GM18868 (cell line): ENCODE results near the gene CA5A.

Experiments used
- ATAC-seq: cut with Tn5 transposase; IDR thresholded peaks from one replicate; pipeline ENCODE4 v1.9.1; 2021; ENCODE audit warnings: mild to moderate bottlenecking, moderate library complexity; ENCODE audit not compliant: unreplicated experiment

CA5A gene

GRCh38 chr16:87964049-87964659 lies 27.8 kb upstream of the CA5A start:
- no peak for ATAC-seq

- ATAC-seq: no peak
Observed at GRCh38 chr16:87963400-87963799, 27.1 kb upstream of the CA5A start.

DNA sequence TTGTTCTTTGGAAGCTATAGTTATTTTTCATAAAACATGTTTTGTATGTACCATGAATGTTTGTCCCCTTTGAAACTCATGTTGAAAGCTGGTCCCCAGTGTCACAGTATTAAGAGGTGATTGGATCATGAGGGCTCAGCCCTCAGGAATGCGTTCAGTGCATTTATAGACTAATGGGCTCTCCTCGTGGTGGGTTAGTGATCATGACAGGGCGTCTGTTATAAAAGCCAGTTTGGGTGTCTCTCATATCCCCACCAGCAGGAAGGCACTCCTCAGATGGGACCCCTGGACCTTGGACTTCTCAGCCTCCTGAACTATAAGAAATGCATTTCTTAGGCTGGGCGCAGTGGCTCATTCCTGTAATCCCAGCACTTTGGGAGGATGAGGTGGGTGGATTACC lies 25.3 kb upstream of the CA5A start:
- no peak for ATAC-seq

DNA sequence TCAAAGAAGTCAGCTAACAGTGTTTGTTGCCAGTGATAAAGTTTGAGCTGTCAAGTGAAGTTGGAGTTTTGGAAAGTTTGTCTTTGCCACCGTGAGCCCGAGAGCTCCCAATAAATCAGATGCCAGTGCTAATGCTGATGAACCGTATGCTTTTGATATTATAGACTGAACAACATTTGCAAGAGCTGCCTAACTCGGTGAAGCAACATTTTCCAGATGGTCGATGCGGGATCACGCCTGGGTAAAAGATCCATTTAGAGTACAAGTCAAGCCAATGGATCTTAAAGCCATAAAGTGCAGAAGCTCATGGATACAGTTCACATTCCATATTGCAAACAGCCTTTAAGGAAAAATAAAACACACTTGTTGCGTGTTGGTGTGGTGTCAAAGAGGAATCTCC lies 24.5 kb upstream of the CA5A start:
- no peak for ATAC-seq

GRCh38 chr16:87960296-87960695 lies 24.0 kb upstream of the CA5A start:
- no peak for ATAC-seq

DNA sequence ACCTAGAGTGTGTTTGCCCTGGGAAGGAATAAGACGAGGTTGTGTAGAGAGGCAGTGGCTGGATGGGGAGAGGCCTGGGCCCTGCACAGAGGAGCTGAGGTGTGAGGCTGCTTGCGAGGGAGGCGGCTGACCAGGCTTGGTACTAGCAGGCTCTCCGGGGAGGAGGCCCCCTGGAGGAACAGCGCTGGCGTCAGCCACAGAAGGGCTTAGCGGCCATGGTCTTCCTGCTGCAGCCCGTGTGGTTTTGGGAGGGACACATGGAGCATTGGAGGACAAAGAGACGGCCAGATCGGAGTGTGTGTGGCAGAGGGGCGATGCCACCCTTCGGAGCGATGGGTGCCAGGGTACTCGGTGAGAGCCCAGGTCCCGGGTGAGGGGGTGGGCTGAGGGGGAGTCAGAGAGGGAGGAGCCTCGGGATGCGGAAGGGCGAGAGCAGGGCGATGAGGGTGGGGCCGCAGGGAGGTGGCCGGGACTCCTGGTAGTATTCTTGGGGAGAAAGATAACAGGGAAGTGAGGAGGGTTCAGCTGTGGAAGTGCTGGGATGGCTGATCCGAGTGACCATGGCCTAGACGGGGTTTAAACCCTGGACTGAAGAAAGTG lies 23.2 kb upstream of the CA5A start:
- no peak for ATAC-seq

- ATAC-seq: no peak
Observed at GRCh38 chr16:87958632-87959031, 22.3 kb upstream of the CA5A start.

DNA sequence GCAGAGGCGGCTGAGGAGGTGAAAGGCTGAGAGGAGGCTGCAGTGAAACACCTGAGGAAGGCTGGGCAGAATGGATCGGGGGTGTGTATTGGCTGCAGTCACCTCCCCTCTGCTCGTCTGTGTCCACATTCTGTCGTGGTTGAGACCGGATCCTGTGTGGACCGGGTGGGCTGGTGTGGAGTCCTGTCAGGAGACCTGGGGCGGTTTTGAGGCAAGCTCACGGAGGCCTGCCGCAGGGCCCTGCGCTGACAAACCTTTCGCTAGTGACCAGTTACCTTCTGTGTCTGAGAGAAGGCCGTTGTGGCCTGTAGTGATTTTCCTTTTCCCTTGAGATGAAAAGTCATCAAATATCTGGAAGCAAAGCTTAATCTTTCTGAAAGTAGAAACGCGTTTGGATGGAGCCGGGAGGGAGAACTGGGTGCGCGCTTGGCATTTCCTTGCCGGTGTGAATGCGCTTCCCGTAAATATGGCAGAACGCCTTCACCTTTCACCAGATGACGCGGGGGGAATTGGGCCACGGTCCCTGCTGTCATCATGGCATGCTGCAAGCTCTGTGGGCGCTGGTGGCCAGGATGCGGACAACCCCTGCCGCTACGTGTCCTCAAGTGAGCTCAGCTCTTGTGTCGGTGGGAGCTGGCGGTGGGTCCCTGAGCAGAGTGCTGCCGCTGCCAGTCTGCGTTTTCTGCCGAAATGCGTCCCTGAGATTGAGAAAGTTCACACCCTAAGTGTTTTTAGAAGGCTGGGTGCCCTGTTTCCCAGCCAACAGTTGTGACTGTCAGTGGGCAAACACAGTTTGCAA lies 21.2 kb upstream of the CA5A start:
- ATAC-seq: no peak

DNA sequence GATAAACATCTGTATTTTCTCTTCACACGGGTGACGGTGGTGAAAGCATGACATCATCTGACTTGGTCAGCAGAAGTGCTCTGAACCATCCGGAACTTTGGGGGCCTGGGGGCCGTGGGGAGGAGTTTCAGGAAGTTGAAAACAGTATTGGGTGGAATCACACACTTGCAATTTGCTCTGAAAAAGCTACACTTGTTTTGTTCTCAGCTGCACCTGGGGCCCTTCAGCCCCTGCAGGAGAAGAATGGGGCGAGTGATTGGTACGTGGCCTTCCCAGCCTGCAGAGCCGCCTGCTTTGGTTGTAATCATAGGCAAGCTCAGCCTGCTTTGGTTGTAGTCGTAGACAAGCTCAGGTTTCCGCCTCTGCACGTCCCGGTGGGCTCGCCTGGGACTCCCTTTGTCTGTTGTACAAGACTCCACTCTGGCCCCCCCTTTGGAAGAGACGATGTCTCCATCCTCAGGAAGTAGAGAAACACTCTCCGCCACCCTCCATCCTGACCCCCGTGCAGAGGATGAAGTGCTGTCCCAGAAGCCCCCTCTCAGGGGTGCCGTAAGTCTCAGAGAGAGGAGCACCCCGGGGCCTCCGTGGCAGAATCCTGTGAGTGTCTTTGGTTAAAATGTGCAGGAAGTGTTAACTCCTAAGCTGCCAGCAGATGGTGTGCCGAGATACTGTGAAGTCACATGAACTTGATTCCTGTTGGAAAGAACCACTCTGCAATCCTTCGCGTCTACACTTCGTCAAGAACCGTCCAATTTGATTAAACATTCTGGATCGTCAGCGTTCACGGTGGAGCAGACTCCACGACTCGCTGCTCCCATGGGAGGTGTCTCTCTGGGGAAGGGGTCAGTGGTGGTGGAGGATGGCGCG lies 20.3 kb upstream of the CA5A start:
- ATAC-seq: peak; percentile 45

DNA sequence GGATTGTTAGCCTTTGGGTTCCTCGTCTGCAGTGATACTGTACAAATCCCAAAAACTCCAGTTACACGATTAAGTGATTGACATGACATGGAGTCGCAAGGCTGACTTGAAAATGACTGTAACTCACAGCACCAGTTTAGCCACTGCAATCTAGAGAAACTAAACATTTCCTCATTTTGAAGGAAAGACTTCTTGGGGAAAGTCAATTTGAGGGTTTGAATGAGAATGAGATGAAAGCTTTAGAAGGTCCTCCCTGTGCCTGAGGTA lies 19.7 kb upstream of the CA5A start:
- ATAC-seq: no peak

GRCh38 chr16:87955302-87956097 lies 19.2 kb upstream of the CA5A start:
- no peak for ATAC-seq

DNA sequence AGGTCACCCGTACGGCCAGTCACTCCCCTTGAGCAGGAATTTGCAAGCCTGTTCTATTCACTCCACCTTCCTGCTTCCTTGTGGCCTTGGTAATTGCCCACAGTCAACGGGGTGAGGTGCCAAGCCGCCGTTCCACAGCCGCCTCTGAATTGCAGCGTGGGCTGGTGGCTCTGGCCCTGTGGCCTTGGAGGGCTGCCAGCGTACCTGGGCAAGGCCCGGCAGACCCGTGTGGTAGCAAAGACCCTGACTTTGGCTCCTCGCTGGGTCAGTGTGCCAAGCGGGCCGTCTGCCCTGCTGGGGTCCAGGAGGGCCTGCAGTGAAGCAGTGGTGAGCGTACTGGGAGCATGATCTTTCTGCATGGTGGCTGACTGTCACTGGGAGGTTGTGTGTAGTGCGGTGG lies 18.5 kb upstream of the CA5A start:
- no peak for ATAC-seq

- no peak for ATAC-seq
Observed at GRCh38 chr16:87954361-87954760, 18.0 kb upstream of the CA5A start.

GRCh38 chr16:87953308-87954215 lies 17.2 kb upstream of the CA5A start:
- ATAC-seq: no peak

DNA sequence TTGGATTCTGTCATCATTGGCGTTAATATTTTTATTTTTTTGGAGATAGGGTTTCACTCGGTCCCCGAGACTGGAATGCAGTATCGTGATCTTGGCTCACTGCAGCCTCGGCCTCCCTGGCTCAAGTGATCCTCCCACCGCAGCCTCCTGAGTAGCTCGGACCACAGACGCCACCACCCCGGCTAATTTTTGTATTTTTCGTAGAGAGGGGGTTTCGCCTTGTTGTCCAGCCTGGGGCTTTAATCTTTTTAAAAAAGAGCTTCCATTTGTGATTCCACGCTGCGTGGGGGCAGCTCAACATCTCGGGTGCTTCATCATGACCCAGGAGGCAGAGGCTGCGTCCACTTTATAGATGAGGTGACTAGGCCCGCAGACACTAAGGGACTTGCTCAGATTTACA lies 16.4 kb upstream of the CA5A start:
- no peak for ATAC-seq

GRCh38 chr16:87951552-87952538 lies 15.5 kb upstream of the CA5A start:
- peak; percentile 5 for ATAC-seq

DNA sequence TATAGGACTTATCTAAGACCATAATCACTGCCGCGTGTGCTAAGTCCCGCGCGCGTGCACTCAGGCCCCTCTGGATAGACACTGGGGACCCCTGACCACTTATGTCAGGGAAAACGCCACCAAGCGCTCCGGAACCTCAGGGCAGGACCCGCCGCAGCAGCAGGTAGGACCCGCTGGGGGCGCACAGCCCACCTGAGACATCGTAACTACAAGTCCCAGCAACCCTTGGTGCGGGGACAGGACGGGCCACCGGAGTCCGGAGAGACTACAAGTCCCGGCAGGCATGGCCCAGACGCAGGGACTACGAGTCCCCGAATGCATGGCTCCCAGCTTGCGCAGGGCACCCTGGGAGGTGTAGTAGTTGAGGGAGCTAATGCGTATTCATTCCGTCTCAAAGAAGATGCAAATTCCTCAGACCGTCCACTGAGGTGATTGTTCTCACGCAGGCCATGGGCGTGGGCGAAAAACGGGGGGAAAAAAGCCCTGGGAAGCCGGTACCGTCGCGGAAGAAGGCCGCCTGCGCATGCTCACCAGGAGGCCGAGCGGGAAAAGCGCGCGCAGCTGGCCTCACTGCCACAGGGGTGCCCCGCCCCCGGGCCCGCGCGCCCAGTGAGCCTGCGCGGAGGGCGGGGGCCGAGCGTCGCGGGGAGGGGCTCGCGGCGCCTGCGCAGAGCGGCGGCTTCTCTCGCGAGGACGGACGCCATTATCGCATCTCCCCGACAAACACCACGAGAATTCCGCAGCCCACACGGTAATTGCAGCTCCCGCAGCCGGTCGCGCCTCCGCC lies 14.6 kb upstream of the CA5A start, which contains the start of gene BANP:
BANP (plus strand) TSS at position 670 of the 787 bp plus-strand sequence. CDS start 23,682 bp downstream, outside the sequence.
- ATAC-seq: peak; percentile 85
